GM13976 (cell line): Measurements from ENCODE around the gene RRAGD.

Source experiments
- DNase-seq: peaks from one replicate; pipeline ENCODE4 v3.0.0; 2012; ENCODE audit warnings: low spot score
- in situ Hi-C: fragments of 300-500 bp; cut with MboI; formaldehyde crosslinking; loops from one replicate; pipeline ENCODE4 v1.12.0; 2022; ENCODE audit warnings: low sequenced_read_pairs, mixed read lengths, inconsistent platforms; ENCODE audit not compliant: unreplicated experiment
- TF ChIP-seq, protein P1 (sequence below): IDR thresholded peaks from 2 replicates; pipeline ENCODE4 v1.5.1; 2012; ENCODE audit warnings: borderline replicate concordance, mild to moderate bottlenecking; ENCODE audit not compliant: insufficient read depth; ENCODE audit errors: extremely low read depth, missing control alignments, control extremely low read depth

The RRAGD gene

DNA sequence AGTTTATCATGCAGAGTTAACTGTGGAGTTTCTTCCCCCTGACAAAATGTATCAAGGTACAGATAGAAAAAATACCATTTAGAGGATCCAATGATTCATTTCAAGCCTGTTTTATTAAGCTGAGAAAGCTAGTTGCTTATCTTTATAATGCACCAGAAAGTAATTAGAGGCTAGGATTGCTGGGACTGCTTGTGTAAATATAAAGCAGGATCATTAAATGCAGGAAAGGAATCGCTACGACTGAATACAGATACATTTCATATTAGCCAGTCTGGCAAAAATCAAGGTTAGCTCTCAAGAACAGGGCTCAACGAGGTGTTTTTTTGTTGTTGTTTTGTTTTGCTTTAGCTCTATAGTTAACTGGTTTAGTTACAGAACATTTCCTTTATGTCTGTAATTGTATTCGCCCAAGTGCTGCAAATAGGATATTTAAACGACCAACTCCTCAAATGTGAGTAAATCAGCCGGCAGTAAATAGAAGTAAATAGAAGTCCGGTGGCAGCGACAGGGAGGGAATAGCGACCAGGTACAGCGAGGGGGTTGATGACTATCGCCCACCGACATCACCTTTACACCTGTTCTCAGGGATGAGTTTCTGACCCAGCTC is 60.3 kb downstream of the RRAGD start:
- in situ Hi-C loops, result no loop called here
- no peak for DNase-seq
- TF ChIP-seq, protein P1, sequence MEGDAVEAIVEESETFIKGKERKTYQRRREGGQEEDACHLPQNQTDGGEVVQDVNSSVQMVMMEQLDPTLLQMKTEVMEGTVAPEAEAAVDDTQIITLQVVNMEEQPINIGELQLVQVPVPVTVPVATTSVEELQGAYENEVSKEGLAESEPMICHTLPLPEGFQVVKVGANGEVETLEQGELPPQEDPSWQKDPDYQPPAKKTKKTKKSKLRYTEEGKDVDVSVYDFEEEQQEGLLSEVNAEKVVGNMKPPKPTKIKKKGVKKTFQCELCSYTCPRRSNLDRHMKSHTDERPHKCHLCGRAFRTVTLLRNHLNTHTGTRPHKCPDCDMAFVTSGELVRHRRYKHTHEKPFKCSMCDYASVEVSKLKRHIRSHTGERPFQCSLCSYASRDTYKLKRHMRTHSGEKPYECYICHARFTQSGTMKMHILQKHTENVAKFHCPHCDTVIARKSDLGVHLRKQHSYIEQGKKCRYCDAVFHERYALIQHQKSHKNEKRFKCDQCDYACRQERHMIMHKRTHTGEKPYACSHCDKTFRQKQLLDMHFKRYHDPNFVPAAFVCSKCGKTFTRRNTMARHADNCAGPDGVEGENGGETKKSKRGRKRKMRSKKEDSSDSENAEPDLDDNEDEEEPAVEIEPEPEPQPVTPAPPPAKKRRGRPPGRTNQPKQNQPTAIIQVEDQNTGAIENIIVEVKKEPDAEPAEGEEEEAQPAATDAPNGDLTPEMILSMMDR, result no peak

- TF ChIP-seq, protein P1, result no peak
Measured at GRCh38 chr6:89350281-89350966, 61.6 kb downstream of the RRAGD start.

GRCh38 chr6:89348372-89348771 is 63.7 kb downstream of the RRAGD start:
- no peak for DNase-seq
- in situ Hi-C loops, result no loop called here
- TF ChIP-seq, protein P1, result no peak

More at GRCh38 chr6:89350281-89350966, 61.6 kb downstream of the RRAGD start:
- in situ Hi-C loops, result no loop called here
- no peak for DNase-seq

DNA sequence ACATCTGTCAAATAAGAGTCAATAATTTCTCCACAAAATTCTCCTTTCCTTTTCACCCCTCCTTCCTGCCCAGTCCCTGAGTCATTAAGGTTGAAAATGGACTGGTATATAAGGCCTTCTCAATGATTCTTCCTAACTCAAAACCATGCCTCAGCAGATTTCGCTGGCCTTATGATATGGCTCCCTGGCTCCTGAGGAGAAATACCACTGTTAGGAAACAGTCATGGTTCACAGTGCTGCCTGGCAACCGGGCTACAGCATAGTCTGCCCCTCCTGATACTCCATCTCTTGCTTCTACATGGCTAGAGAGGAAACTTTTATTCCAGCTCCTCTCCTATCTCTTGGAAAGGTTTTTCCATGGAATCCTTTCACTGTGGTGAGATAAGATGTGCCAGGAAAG is 64.2 kb downstream of the RRAGD start:
- in situ Hi-C loops, result no loop called here
- TF ChIP-seq, protein P1, result no peak
- DNase-seq, result no peak

DNA sequence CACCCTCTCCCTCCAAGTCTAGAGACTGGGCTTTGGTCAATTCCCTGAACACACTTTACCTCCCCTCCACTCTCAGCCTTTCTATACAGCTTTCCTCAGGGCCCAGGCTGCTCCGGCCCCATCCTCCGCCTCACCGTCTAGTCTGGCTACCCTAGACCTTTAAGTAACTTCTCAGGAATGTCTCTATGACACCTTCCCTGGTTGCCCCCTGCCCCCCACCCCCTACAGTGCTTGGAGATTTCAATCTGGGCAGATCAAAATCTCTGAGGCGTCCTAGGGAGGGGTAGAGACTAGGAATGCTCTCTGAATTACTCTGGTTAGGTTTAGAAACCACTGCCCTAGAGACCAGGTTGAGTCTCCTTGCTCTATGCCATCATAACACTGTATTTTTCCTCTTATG is 65.6 kb downstream of the RRAGD start:
- DNase-seq, result no peak
- in situ Hi-C loops, result no loop called here

DNA sequence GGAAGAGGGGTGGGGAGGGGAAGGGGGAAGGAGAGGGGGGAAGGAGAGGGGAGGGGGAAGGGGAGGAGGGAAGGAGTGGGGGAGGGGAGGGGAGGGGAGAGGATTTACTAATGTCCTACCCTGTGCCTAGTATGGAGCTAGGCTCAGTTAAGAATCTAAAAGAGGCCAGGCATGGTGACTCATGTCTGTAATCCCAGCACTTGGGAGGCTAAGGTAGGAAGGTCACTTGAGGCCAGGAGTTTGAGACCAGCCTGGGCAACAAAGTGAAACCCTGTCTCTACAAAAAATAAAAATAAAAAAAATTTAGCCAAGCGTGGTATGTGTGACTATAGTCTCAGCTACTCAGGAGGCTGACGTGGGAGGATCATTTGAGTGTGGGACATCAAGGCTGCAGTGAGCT is 72.5 kb downstream of the RRAGD start:
- TF ChIP-seq, protein P1, result no peak
- DNase-seq, result no peak
- in situ Hi-C loops, result no loop called here

More for the DNA sequence above, 65.6 kb downstream of the RRAGD start:
- TF ChIP-seq, protein P1, result no peak
